GM12878 (cell line): ENCODE measurements around the gene DUS2. TPM values are rescaled to one million over a fixed set of nuclear protein-coding genes. Genes with fewer than 3 reads are reported as not detected.
A peak's percentile ranks its signal among the peaks of the same experiment; 100 is the strongest.

ENCODE experiments used
- BCL11A ChIP-seq: IDR thresholded peaks from 2 replicates; pipeline ENCODE4 v1.6.1; 2011; ENCODE audit warnings: low read depth, low read length
- GATAD2B ChIP-seq: fragments of 450-650 bp; conservative IDR thresholded peaks from 2 replicates; pipeline ENCODE4 v1.6.1; 2017; ENCODE audit warnings: low read depth, mild to moderate bottlenecking, moderate library complexity
- JUNB ChIP-seq: IDR thresholded peaks from 2 replicates; pipeline ENCODE4 v1.6.1; 2016; ENCODE audit warnings: antibody characterized with exemption, mild to moderate bottlenecking
- KAT2A ChIP-seq: conservative IDR thresholded peaks from 2 replicates; pipeline ENCODE4 v1.6.1; 2011; ENCODE audit warnings: low read depth, low read length; ENCODE audit not compliant: control insufficient read depth
- MEF2B ChIP-seq: fragments of 450-650 bp; IDR thresholded peaks from 2 replicates; pipeline ENCODE4 v1.6.1; 2018; ENCODE audit warnings: mild to moderate bottlenecking, moderate library complexity; ENCODE audit not compliant: partially characterized antibody, poor library complexity, severe bottlenecking
- NFIC ChIP-seq: IDR thresholded peaks from 2 replicates; pipeline ENCODE4 v1.6.1; 2012; ENCODE audit warnings: low read depth, mild to moderate bottlenecking, inconsistent platforms, low read length, moderate library complexity
- NFYA ChIP-seq: IDR thresholded peaks from 2 replicates; pipeline ENCODE4 v1.6.1; 2011; ENCODE audit warnings: low read depth, mild to moderate bottlenecking, low read length, improper control_type of control experiment, borderline replicate concordance
- POLR2A ChIP-seq: IDR thresholded peaks from 2 replicates; pipeline ENCODE4 v1.6.1; 2011; ENCODE audit warnings: low read depth, mild to moderate bottlenecking, low read length
- POLR2AphosphoS5 ChIP-seq: IDR thresholded peaks from 2 replicates; pipeline ENCODE4 v1.6.1; 2011; ENCODE audit warnings: mild to moderate bottlenecking, low read length, inconsistent platforms
- SMARCA5 ChIP-seq: fragments of 450-650 bp; IDR thresholded peaks from 2 replicates; pipeline ENCODE4 v1.6.1; 2017; ENCODE audit warnings: mild to moderate bottlenecking
- ZBED1 ChIP-seq: IDR thresholded peaks from 2 replicates; pipeline ENCODE4 v1.6.1; 2016; ENCODE audit warnings: borderline replicate concordance
- ZNF622 ChIP-seq: fragments of 450-650 bp; IDR thresholded peaks from 2 replicates; pipeline ENCODE4 v1.6.1; 2017; ENCODE audit warnings: mild to moderate bottlenecking, inconsistent platforms
- ZZZ3 ChIP-seq: IDR thresholded peaks from 2 replicates; pipeline ENCODE4 v1.6.1; 2011; ENCODE audit warnings: low read depth; ENCODE audit not compliant: control insufficient read depth, insufficient read length
- polyA plus RNA-seq, 11 experiments: library from polyadenylated mRNA; depleted of rRNA in 4 of 11; unstranded in 6 of 11; stranded (reverse) in 5 of 11; fragments of >200 nt; fragmentation: Nextera tagmentation in 4 of 11; fragmentation: Illumina TruSeq in 1 of 11; extraction: Ambion mirVana in 4 of 11; extraction: Trizol in 1 of 11; gene quantifications; 1 replicate in 1 of 11; 2 replicates in 10 of 11; pipeline versions ENCODE4 v1.2.1 to v1.2.3, GENCODE V29; 2011 to 2016; ENCODE audit warnings: inconsistent platforms in 2 of 11, missing spikeins in 2 of 11, low read depth in 1 of 11
- total RNA-seq, 4 experiments: library from RNA; depleted of rRNA in 3 of 4; stranded (reverse); fragments of >200 nt in 3 of 4; fragmentation: Illumina TruSeq in 1 of 4; extraction: Trizol in 1 of 4; gene quantifications; 2 replicates each; pipeline versions ENCODE4 v1.2.1 to v1.2.3, GENCODE V29; 2013 to 2021
- TF ChIP-seq, protein P1 (sequence below): fragments of 150-350 bp; IDR thresholded peaks from 2 replicates; pipeline ENCODE4 v1.6.1; 2016; ENCODE audit warnings: low read depth, low read length
- TF ChIP-seq, protein P2 (sequence below): fragments of 450-650 bp; IDR thresholded peaks from 2 replicates; pipeline ENCODE4 v1.6.1; 2017; ENCODE audit warnings: low read depth, mild to moderate bottlenecking, moderate library complexity
- TF ChIP-seq, protein P3 (sequence below): fragments of 450-650 bp; IDR thresholded peaks from 2 replicates; pipeline ENCODE4 v1.6.1; 2017; ENCODE audit warnings: mild to moderate bottlenecking, moderate library complexity
- TF ChIP-seq, protein P4 (sequence below): fragments of 150-350 bp; IDR thresholded peaks from 2 replicates; pipeline ENCODE4 v1.6.1; 2014; ENCODE audit warnings: mild to moderate bottlenecking, low read depth, low read length

Gene DUS2
- total and polyA plus RNA-seq, 10 of the 15 experiments (the other 5 are each of a cell fraction or from before 2014, with no cell fraction given): 4.8 to 32.3 (median 25.5) TPM

DNA sequence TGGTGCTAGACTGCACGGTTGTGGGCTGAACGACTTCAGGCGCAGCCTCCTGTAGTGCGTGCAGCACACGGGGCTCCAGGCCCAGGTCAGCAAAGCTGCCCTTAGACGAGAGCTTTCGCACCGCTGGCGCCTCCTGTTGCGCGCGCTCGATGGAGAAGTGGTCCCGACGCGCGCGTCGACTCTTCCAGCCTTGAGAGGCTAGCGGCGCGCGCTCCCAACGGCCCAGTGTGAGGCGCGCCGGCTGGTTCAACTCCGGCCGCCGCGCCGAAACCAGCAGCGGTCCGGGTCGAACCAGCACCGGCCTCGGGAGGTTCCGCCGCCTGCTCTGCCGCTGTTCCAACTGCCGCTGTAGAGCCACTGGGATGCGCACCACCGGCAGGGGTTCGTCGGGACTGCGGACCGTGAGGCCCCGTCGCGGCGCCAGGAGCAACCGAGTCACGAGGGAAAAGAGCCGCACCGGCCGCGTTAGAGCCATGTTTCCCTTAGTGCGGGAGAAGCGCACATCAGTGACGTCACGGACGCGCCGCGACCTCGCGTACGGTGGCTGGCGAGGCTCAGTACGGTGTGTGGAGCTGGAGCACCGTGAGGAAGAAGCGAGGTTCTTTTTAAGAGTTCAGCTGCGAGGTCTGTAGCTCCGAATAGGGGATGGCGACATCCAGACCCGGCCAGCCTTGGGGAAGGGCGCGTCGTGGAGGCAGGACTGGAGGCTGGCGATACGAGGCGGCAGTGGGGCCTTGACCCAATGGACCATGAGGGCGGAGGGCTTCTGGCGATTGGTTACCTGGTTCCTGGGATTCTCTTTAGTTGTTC, at the start of gene DUS2, which contains the start of gene DDX28 (continued):
- TF ChIP-seq, protein P1, sequence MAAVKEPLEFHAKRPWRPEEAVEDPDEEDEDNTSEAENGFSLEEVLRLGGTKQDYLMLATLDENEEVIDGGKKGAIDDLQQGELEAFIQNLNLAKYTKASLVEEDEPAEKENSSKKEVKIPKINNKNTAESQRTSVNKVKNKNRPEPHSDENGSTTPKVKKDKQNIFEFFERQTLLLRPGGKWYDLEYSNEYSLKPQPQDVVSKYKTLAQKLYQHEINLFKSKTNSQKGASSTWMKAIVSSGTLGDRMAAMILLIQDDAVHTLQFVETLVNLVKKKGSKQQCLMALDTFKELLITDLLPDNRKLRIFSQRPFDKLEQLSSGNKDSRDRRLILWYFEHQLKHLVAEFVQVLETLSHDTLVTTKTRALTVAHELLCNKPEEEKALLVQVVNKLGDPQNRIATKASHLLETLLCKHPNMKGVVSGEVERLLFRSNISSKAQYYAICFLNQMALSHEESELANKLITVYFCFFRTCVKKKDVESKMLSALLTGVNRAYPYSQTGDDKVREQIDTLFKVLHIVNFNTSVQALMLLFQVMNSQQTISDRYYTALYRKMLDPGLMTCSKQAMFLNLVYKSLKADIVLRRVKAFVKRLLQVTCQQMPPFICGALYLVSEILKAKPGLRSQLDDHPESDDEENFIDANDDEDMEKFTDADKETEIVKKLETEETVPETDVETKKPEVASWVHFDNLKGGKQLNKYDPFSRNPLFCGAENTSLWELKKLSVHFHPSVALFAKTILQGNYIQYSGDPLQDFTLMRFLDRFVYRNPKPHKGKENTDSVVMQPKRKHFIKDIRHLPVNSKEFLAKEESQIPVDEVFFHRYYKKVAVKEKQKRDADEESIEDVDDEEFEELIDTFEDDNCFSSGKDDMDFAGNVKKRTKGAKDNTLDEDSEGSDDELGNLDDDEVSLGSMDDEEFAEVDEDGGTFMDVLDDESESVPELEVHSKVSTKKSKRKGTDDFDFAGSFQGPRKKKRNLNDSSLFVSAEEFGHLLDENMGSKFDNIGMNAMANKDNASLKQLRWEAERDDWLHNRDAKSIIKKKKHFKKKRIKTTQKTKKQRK: no peak
- TF ChIP-seq NFIC (no peak), SMARCA5 (peak; percentile 65; the same call in 1 of the 2 replicates), MEF2B (no peak), GATAD2B (0 out of 2 replicates have a peak, but pooled peaks have one; percentile 40), NFYA (no peak), ZZZ3 (no peak), ZNF622 (no peak), KAT2A (no peak), POLR2AphosphoS5 (peak; percentile 90; the same call in 1 of the 2 replicates), BCL11A (no peak), JUNB (no peak), POLR2A (peak; percentile 97), ZBED1 (no peak)
- TF ChIP-seq, protein P2, sequence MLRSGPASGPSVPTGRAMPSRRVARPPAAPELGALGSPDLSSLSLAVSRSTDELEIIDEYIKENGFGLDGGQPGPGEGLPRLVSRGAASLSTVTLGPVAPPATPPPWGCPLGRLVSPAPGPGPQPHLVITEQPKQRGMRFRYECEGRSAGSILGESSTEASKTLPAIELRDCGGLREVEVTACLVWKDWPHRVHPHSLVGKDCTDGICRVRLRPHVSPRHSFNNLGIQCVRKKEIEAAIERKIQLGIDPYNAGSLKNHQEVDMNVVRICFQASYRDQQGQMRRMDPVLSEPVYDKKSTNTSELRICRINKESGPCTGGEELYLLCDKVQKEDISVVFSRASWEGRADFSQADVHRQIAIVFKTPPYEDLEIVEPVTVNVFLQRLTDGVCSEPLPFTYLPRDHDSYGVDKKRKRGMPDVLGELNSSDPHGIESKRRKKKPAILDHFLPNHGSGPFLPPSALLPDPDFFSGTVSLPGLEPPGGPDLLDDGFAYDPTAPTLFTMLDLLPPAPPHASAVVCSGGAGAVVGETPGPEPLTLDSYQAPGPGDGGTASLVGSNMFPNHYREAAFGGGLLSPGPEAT: peak; percentile 99
- TF ChIP-seq, protein P3, sequence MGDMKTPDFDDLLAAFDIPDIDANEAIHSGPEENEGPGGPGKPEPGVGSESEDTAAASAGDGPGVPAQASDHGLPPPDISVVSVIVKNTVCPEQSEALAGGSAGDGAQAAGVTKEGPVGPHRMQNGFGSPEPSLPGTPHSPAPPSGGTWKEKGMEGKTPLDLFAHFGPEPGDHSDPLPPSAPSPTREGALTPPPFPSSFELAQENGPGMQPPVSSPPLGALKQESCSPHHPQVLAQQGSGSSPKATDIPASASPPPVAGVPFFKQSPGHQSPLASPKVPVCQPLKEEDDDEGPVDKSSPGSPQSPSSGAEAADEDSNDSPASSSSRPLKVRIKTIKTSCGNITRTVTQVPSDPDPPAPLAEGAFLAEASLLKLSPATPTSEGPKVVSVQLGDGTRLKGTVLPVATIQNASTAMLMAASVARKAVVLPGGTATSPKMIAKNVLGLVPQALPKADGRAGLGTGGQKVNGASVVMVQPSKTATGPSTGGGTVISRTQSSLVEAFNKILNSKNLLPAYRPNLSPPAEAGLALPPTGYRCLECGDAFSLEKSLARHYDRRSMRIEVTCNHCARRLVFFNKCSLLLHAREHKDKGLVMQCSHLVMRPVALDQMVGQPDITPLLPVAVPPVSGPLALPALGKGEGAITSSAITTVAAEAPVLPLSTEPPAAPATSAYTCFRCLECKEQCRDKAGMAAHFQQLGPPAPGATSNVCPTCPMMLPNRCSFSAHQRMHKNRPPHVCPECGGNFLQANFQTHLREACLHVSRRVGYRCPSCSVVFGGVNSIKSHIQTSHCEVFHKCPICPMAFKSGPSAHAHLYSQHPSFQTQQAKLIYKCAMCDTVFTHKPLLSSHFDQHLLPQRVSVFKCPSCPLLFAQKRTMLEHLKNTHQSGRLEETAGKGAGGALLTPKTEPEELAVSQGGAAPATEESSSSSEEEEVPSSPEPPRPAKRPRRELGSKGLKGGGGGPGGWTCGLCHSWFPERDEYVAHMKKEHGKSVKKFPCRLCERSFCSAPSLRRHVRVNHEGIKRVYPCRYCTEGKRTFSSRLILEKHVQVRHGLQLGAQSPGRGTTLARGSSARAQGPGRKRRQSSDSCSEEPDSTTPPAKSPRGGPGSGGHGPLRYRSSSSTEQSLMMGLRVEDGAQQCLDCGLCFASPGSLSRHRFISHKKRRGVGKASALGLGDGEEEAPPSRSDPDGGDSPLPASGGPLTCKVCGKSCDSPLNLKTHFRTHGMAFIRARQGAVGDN: peak; percentile 45; the same call in 1 of the 2 replicates
- TF ChIP-seq, protein P4, sequence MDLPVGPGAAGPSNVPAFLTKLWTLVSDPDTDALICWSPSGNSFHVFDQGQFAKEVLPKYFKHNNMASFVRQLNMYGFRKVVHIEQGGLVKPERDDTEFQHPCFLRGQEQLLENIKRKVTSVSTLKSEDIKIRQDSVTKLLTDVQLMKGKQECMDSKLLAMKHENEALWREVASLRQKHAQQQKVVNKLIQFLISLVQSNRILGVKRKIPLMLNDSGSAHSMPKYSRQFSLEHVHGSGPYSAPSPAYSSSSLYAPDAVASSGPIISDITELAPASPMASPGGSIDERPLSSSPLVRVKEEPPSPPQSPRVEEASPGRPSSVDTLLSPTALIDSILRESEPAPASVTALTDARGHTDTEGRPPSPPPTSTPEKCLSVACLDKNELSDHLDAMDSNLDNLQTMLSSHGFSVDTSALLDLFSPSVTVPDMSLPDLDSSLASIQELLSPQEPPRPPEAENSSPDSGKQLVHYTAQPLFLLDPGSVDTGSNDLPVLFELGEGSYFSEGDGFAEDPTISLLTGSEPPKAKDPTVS: no peak
